ENCODE data around the gene MAGEA9. TPM values are rescaled to one million over a fixed set of nuclear protein-coding genes. Genes with fewer than 3 reads are reported as not detected.
"Not testable (repeated sequence)": the region's sequence is repeated elsewhere in the genome, so short reads cannot be mapped to it uniquely, and the experiment has no call there.

Gene MAGEA9
- not detected for polyA plus RNA-seq

DNA sequence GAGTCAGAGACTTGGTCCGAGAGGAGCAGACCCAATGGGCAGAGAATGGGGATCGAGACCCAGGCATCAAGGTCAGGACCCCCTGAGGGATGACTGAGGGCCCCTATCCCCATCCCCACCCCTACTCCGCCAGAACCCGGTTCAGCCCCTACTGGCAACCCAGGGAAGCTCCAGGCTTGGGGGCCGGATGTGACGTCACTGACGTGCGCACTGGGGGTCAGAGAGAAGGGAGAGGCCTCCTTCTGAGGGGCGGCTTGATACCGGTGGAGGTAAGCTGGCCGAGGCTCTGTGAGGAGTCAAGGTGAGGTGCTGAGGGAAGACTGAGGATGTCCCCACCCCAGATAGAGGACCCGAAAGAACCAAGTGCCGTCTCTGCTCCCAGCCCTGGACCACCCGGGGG, at the start of gene MAGEA9:
TSS of gene MAGEA9 (plus strand) at position 204 of the 400 bp plus-strand sequence. CDS start 4,281 bp downstream, outside the sequence.
- H3K4me1 Mint-ChIP-seq; H3K27ac Mint-ChIP-seq; H3K4me3 Mint-ChIP-seq; H3K27me3 Mint-ChIP-seq (ENCODE audit: low read depth in 3 of 3); H3K9me3 Mint-ChIP-seq; H3K36me3 Mint-ChIP-seq; DNase-seq: not testable (repeated sequence)

DNA sequence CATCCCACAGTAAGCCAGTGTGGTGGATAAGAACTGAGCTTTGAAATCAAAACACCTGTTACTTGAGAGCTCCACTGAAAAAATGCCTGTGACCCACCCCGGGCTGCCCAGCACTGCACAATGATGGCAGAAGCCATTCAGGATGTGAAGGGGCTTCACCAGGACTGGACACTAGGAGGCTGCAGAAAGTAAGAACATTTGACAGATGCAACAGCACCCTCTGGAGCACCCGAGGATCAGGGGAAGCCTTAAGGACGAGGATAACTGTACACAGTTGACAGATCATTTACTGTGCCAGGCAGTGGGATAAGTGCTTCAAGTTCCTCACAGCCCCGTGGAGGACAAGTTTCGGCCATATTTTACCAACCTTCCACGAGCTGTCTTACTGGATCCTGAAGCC, 39.5 kb upstream of the MAGEA9 start:
- not testable (repeated sequence) for H3K4me3 Mint-ChIP-seq; DNase-seq; H3K9me3 Mint-ChIP-seq; H3K27ac Mint-ChIP-seq; H3K27me3 Mint-ChIP-seq (ENCODE audit: low read depth in 3 of 3); H3K36me3 Mint-ChIP-seq; H3K4me1 Mint-ChIP-seq

DNA sequence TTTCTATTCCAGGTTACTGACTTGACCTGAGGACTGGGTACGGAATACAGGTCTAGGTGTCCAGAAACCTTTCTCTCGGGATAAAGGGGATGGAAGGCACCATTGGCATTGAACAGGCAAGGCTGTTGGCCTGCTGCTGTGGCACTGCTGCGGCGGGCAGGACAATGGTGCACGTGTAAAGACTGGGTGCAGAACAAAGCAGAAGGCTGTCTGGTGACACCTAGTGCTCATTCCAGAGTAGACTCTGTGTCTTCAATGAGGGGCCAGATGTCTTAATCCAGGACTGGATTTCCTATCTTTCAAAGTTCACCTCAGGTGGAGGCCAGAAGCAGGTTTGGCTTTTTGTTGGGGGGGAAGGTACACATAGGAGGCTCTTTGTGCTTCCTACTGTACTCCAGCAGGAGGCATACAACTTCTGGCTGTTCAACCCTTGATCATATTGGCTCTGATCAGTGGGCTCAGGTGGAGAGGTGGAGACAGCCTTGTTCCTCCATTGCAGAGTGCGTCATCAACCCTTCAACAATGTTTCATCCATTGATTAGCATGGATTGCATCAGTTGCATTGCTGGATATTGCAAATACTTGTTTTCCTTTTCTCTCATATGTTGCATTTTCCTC, 35.2 kb upstream of the MAGEA9 start:
- H3K4me1 Mint-ChIP-seq; H3K27me3 Mint-ChIP-seq (ENCODE audit: low read depth in 3 of 3); H3K9me3 Mint-ChIP-seq; DNase-seq; H3K27ac Mint-ChIP-seq; H3K4me3 Mint-ChIP-seq; H3K36me3 Mint-ChIP-seq: not testable (repeated sequence)

DNA sequence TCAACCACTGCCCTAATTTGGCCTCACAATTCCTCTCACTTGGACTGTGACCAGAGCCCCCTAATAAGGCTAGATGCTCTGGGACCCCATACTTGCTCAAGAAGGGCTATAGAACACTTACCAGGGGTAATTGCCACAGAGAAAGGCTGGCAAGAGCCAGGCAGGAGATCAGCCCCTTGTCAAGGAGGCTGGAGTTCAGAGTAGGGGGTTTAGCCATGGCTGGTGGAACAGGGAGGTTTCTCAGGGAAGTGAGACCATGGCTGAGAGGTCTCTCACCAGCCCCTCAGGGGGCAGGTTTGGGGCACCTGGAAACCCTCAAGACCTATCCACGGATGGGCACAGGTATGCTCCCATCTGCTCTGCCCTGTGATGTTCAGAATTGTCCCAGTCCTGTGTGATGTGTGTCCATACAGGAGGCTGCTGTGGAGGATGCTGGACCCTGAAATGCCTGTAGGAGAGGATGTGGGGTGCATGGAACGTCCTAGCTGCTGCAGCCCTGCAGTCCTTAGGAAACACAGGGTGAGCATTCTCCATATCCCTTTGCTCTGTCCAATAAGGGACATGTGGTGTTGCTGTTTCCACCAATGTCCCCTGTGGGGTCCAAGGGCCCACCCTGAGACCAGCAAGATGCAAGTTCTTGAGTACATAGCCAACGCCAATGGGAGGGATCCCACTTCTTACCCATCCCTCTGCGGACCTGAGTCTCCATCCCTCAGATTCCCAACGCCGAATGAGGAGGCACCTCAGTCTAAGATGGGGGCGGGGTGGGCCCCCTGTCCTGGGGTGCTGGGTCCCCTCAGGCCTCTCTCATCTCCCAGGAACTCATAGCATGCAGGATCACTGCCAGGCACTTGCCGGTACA, 24.3 kb upstream of the MAGEA9 start:
- H3K36me3 Mint-ChIP-seq, result no peaks in the 10 kb centered on the region
- peaks cover 0 to 1% of the 10 kb centered on the region in 2 donors for H3K4me1 Mint-ChIP-seq
- no peak overlapping the region for H3K4me3 Mint-ChIP-seq
- peaks cover 0 to 4% (median 2%) of the 10 kb centered on the region in 3 donors for H3K27me3 Mint-ChIP-seq (ENCODE audit: low read depth in 3 of 3)
- no peak for DNase-seq
- no peak overlapping the region for H3K27ac Mint-ChIP-seq
- H3K9me3 Mint-ChIP-seq, result no peaks in the 10 kb centered on the region

DNA sequence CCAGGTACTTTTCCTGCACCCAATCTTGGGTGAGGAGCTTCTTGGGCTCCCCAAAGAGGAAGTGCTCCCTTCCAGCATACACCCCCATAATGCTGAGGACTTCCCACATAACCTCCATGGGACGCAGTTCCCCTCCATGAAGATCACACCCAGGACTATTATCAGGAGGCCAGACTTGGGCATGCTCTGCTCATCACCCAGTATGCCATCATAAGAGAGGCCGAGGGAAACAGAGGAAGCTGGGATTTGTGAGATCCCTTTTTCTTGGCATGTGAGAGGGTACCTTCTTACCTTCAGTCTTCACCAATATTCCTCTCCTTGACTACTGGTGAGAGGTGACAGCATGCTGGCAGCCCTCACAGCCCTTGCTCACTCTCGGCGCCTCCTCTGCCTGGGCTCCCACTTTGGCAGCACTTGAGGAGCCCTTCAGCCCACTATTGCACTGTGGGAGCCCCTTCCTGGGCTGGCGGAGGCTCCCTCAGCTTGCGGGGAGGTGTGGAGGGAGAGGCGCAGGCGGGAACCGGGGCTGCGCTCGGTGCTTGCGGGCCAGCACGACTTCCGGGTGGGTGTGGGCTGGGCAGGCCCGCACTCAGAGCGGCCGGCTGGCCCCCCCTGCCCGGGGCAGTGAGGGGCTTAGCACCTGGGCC, 23.5 kb upstream of the MAGEA9 start:
- peaks cover 0 to 4% (median 2%) of the 10 kb centered on the region in 3 donors for H3K27me3 Mint-ChIP-seq (ENCODE audit: low read depth in 3 of 3)
- H3K4me1 Mint-ChIP-seq, result peaks cover under 1 to 1% of the 10 kb centered on the region in 2 donors
- H3K4me3 Mint-ChIP-seq, result no peak overlapping the region
- no peak for DNase-seq
- H3K36me3 Mint-ChIP-seq, result no peaks in the 10 kb centered on the region
- no peaks in the 10 kb centered on the region for H3K9me3 Mint-ChIP-seq
- H3K27ac Mint-ChIP-seq, result no peak overlapping the region

- not testable (repeated sequence) for H3K27me3 Mint-ChIP-seq (ENCODE audit: low read depth in 3 of 3); H3K36me3 Mint-ChIP-seq; H3K27ac Mint-ChIP-seq; H3K4me3 Mint-ChIP-seq; DNase-seq; H3K9me3 Mint-ChIP-seq; H3K4me1 Mint-ChIP-seq
These were observed 23.0 kb upstream of the MAGEA9 start for GRCh38 chrX:149758715-149759078.

DNA sequence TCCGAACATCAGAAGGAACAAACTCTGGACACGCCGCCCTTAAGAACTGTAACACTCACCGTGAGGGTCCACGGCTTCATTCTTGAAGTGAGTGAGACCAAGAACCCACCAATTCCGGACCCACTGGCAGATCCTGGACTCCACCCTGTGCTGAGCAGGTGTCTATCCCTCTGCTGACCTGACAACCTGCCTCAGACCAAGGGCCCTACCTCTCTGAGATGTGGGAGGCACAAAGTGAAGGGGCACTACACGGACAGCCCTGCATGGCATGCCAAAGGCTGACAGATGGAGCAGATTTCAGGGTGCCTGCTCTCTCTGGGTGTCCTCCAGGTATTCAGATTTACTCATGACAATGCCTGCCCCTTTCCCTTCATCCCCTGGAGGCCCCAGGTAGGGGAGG, 21.9 kb upstream of the MAGEA9 start:
- peaks cover 0 to 8% (median 2%) of the 10 kb centered on the region in 3 donors for H3K27me3 Mint-ChIP-seq (ENCODE audit: low read depth in 3 of 3)
- H3K4me3 Mint-ChIP-seq, result peak overlapping the region in 2 of 5 donors; percentile 57 to 67
- no peaks in the 10 kb centered on the region for H3K36me3 Mint-ChIP-seq
- H3K27ac Mint-ChIP-seq, result no peak overlapping the region
- H3K4me1 Mint-ChIP-seq, result peaks cover 3 to 10% of the 10 kb centered on the region in 2 donors
- H3K9me3 Mint-ChIP-seq, result no peaks in the 10 kb centered on the region
- no peak for DNase-seq

DNA sequence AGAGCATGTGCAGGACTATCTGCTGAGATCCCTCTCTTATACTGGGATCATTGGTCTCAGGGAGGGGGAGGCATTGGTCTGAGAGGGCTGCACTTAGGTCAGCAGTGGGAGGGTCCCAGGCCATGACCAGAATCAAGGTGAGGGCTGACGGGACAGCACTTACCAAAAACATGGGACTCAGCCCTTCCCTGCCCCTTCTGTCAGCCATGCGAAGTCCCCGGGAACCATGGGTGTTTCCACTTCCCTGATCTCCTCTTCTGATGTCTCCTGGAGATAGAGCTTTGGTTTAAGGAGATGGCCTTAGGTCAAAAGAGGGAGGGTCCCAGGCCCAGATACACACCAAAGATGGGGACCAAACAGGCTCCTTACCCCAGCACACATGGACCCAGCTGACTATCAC, 20.8 kb upstream of the MAGEA9 start:
- Mint-ChIP-seq H3K36me3 (no peaks in the 10 kb centered on the region), H3K27me3 (ENCODE audit: low read depth in 3 of 3) (peaks cover 0 to 8% (median 3%) of the 10 kb centered on the region in 3 donors), H3K4me1 (peaks cover 3 to 10% of the 10 kb centered on the region in 2 donors)

GRCh38 chrX:149761858-149762674, 19.7 kb upstream of the MAGEA9 start:
- H3K9me3 Mint-ChIP-seq; H3K27me3 Mint-ChIP-seq (ENCODE audit: low read depth in 3 of 3); H3K4me3 Mint-ChIP-seq; H3K36me3 Mint-ChIP-seq; DNase-seq; H3K4me1 Mint-ChIP-seq; H3K27ac Mint-ChIP-seq: not testable (repeated sequence)

More for the DNA sequence above, 20.8 kb upstream of the MAGEA9 start:
- H3K9me3 Mint-ChIP-seq, result no peaks in the 10 kb centered on the region
- H3K4me3 Mint-ChIP-seq, result no peak overlapping the region
- no peak for DNase-seq
- no peak overlapping the region for H3K27ac Mint-ChIP-seq

DNA sequence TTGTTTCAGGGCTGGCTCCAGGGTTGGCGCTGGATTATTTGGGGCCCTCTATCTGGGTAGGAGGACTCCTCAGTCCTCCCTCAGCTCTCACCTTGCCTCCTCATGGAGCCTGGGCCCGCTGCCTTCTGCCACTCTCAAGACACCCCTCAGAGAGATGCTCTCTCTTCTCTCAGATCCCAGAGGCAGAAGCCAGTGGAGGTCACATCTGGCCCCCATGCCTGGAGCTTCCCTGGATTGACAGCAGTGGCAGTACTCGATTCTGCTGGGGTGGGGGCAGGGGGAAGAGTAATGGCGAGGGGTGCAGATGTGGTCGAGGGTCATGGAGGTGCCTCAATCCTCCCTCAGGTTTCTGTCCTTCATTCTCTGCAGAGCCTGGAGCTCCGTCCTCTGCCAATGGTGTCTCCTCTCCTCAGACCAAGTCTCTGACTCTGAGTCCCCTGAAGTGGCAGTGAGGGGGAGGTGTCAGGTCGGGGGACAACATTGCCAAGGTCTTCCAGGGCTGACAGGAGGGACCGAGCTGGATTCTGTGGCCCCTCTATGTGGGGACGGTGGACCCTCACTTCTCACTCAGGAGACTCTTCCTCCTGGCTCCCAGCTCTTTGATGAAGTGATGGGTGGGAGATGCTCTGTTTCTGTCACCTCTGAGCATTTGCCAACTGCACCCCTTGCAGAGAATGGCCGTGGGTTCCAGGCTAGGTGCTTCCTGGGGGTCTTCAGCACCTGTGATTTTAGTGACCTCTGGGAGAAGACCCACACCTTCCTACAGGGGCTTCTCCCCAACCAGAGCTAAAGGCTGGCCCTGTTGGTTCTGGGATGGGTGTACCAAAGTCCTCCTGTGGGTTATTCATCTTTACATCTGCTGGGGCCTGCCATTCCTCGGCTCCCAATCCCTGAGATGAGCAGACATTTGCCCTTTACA, 18.8 kb upstream of the MAGEA9 start:
- H3K9me3 Mint-ChIP-seq, result no peaks in the 10 kb centered on the region
- no peak for DNase-seq
- no peak overlapping the region for H3K4me3 Mint-ChIP-seq
- peak overlapping the region in 1 of 6 donors; percentile 40 for H3K27ac Mint-ChIP-seq
- no peaks in the 10 kb centered on the region for H3K36me3 Mint-ChIP-seq
- peaks cover 3 to 10% of the 10 kb centered on the region in 2 donors for H3K4me1 Mint-ChIP-seq
- peaks cover 0 to 8% (median 3%) of the 10 kb centered on the region in 3 donors for H3K27me3 Mint-ChIP-seq (ENCODE audit: low read depth in 3 of 3)

GRCh38 chrX:149770344-149770743, 11.4 kb upstream of the MAGEA9 start:
- H3K4me3 Mint-ChIP-seq; H3K9me3 Mint-ChIP-seq; H3K27ac Mint-ChIP-seq; H3K36me3 Mint-ChIP-seq; H3K4me1 Mint-ChIP-seq; DNase-seq; H3K27me3 Mint-ChIP-seq (ENCODE audit: low read depth in 3 of 3): not testable (repeated sequence)

- H3K9me3 Mint-ChIP-seq; H3K27ac Mint-ChIP-seq; H3K4me1 Mint-ChIP-seq; H3K36me3 Mint-ChIP-seq; DNase-seq; H3K4me3 Mint-ChIP-seq; H3K27me3 Mint-ChIP-seq (ENCODE audit: low read depth in 3 of 3): not testable (repeated sequence)
These were observed 8.7 kb upstream of the MAGEA9 start for GRCh38 chrX:149773026-149773425.

DNA sequence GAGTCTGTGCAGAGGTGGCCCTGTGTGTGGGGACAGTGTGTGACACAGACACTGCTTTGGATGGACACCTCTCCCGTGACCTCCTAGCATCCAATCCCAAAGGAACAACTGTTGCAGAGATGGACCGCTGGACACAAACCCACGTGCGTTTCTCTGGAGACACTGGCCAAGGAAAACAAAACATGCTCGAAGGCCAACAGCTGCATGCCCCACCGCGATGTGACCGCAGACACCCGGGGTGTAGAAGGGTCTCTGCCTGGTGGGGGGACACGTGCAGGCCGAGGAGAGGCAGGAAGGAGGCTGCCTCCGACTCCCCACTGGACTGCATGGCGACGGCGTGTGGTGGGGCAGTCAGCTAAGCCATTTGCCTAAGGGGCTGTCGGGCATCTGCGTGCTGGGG, 8.0 kb upstream of the MAGEA9 start, which contains the start of gene HSFX1:
TSS of gene HSFX1 (plus strand) at position 301 of the 400 bp plus-strand sequence. CDS start 614 bp downstream, outside the sequence.
- DNase-seq; H3K36me3 Mint-ChIP-seq; H3K4me1 Mint-ChIP-seq; H3K9me3 Mint-ChIP-seq; H3K27me3 Mint-ChIP-seq (ENCODE audit: low read depth in 3 of 3); H3K4me3 Mint-ChIP-seq; H3K27ac Mint-ChIP-seq: not testable (repeated sequence)
